Measurements from ENCODE around the gene GPR152. TPM values are rescaled to one million over a fixed set of nuclear protein-coding genes. Genes with fewer than 3 reads are reported as not detected.
A peak's percentile ranks its signal among the peaks of the same experiment; 100 is the strongest.

GPR152 gene
- polyA plus RNA-seq, 4 donors: 0.09 TPM; not detected in 3

- peak in 3 of 4 donors; percentile 71 to 77 (median 72) for DNase-seq (ENCODE audit: low read depth in 4 of 4, low spot score in 2 of 4)
These were observed 50.9 kb downstream of the GPR152 start, which contains the start of gene PPP1CA for GRCh38 chr11:67401495-67402191. TSS of gene PPP1CA (minus strand) at chr11:67401858. CDS start at chr11:67401782, 76 bp downstream.

Other genes with a start within 250 kb of the GPR152 start
- gene GRK2, start 186.3 kb downstream of the GPR152 start, polyA plus RNA-seq (ENCODE audit: insufficient read length in 4 of 4): 10 to 100 TPM; 51.5 to 68.7 (median 53.0) TPM
- 10 to 100 TPM; 17.4 to 60.8 (median 40.3) TPM for gene ANKRD13D, start 163.4 kb downstream of the GPR152 start, polyA plus RNA-seq (ENCODE audit: insufficient read length in 4 of 4)
- gene SSH3, start 149.2 kb downstream of the GPR152 start, polyA plus RNA-seq (ENCODE audit: insufficient read length in 4 of 4): 10 to 100 TPM; 17.4 to 37.5 (median 28.5) TPM
- gene POLD4, start 99.2 kb downstream of the GPR152 start, polyA plus RNA-seq (ENCODE audit: insufficient read length in 4 of 4): 10 to 100 TPM; 18.8 to 40.4 (median 33.4) TPM
- gene CLCF1, start 79.1 kb downstream of the GPR152 start, polyA plus RNA-seq (ENCODE audit: insufficient read length in 4 of 4): 1 to 10 TPM; 4.9 to 9.2 (median 5.8) TPM
- 10 to 100 TPM; 16.7 to 34.8 (median 28.9) TPM for gene RAD9A, start 60.7 kb downstream of the GPR152 start, polyA plus RNA-seq (ENCODE audit: insufficient read length in 4 of 4)
- gene PPP1CA, start 50.9 kb downstream of the GPR152 start, polyA plus RNA-seq (ENCODE audit: insufficient read length in 4 of 4): 100 to 1,000 TPM; 150 to 187 (median 162) TPM
- gene TBC1D10C, start 48.6 kb downstream of the GPR152 start, polyA plus RNA-seq (ENCODE audit: insufficient read length in 4 of 4): 10 to 100 TPM in 2 of 4 donors, 1 to 10 TPM in 2; 3.0 to 11.7 (median 6.7) TPM
- 1 to 10 TPM; 1.3 to 5.0 (median 3.1) TPM for gene CARNS1, start 37.1 kb downstream of the GPR152 start, polyA plus RNA-seq (ENCODE audit: insufficient read length in 4 of 4)
- 10 to 100 TPM; 40.5 to 48.6 (median 44.9) TPM for gene RPS6KB2, start 24.2 kb downstream of the GPR152 start, polyA plus RNA-seq (ENCODE audit: insufficient read length in 4 of 4)
- 1 to 10 TPM; 1.3 to 2.5 (median 2.2) TPM for gene PTPRCAP, start 15.0 kb downstream of the GPR152 start, polyA plus RNA-seq (ENCODE audit: insufficient read length in 4 of 4)
- 10 to 100 TPM; 57.9 to 94.3 (median 77.1) TPM for gene CORO1B, start 9.3 kb downstream of the GPR152 start, polyA plus RNA-seq (ENCODE audit: insufficient read length in 4 of 4)
- 1 to 10 TPM in 2 of 4 donors, under 1 TPM in 2; 0.35 to 1.9 (median 0.93) TPM for gene CABP4, start 2.6 kb upstream of the GPR152 start, polyA plus RNA-seq (ENCODE audit: insufficient read length in 4 of 4)
- 10 to 100 TPM; 41.7 to 80.2 (median 64.6) TPM for gene TMEM134, start 16.5 kb upstream of the GPR152 start, polyA plus RNA-seq (ENCODE audit: insufficient read length in 4 of 4)
- gene AIP, start 30.3 kb upstream of the GPR152 start, polyA plus RNA-seq (ENCODE audit: insufficient read length in 4 of 4): 10 to 100 TPM; 58.4 to 79.5 (median 70.7) TPM
- 10 to 100 TPM; 27.5 to 41.0 (median 37.8) TPM for gene PITPNM1, start 52.6 kb upstream of the GPR152 start, polyA plus RNA-seq (ENCODE audit: insufficient read length in 4 of 4)
- gene CDK2AP2, start 55.4 kb upstream of the GPR152 start, polyA plus RNA-seq (ENCODE audit: insufficient read length in 4 of 4): 10 to 100 TPM; 34.0 to 68.5 (median 55.9) TPM
- under 1 TPM; 0.30 to 0.68 (median 0.33) TPM for gene CABP2, start 70.7 kb upstream of the GPR152 start, polyA plus RNA-seq (ENCODE audit: insufficient read length in 4 of 4)
- 100 to 1,000 TPM; 694 to 850 (median 763) TPM for gene GSTP1, start 131.1 kb upstream of the GPR152 start, polyA plus RNA-seq (ENCODE audit: insufficient read length in 4 of 4)
- 100 to 1,000 TPM; 154 to 243 (median 225) TPM for gene NDUFV1, start 154.2 kb upstream of the GPR152 start, polyA plus RNA-seq (ENCODE audit: insufficient read length in 4 of 4)
- gene NUDT8, start 177.2 kb upstream of the GPR152 start, polyA plus RNA-seq (ENCODE audit: insufficient read length in 4 of 4): 1 to 10 TPM; 3.7 to 7.7 (median 6.6) TPM
- under 1 TPM in 2 of 4 donors, not detected in 2; 0.22 TPM for gene TBX10, start 187.0 kb upstream of the GPR152 start, polyA plus RNA-seq (ENCODE audit: insufficient read length in 4 of 4)
- 10 to 100 TPM; 21.9 to 32.3 (median 27.4) TPM for gene ACY3, start 198.0 kb upstream of the GPR152 start, polyA plus RNA-seq (ENCODE audit: insufficient read length in 4 of 4)
- gene ALDH3B2, start 221.9 kb upstream of the GPR152 start, polyA plus RNA-seq (ENCODE audit: insufficient read length in 4 of 4): 1 to 10 TPM; 1.9 to 5.4 (median 2.3) TPM